GM12874 (cell line): ENCODE measurements around the gene NABP2.

Source experiments
- CTCF ChIP-seq: IDR thresholded peaks from 2 replicates; pipeline ENCODE4 v1.5.1; 2011; ENCODE audit warnings: low read depth, mild to moderate bottlenecking, control low read depth, low read length, moderate library complexity; ENCODE audit not compliant: insufficient read depth

Gene NABP2

GRCh38 chr12:56229082-56229481 lies 4.9 kb downstream of the NABP2 start:
- no peak for TF ChIP-seq CTCF

- TF ChIP-seq CTCF, result no peak
Observed at GRCh38 chr12:56229916-56230431, 5.8 kb downstream of the NABP2 start, which contains the start of gene SLC39A5. Gene SLC39A5 (plus strand): TSS chr12:56230051. CDS start chr12:56231275, 1,224 bp downstream.

- no peak for TF ChIP-seq CTCF
Observed at GRCh38 chr12:56230432-56231183, 6.5 kb downstream of the NABP2 start.

GRCh38 chr12:56231184-56231582 lies 7.0 kb downstream of the NABP2 start:
- no peak for TF ChIP-seq CTCF

GRCh38 chr12:56234746-56235436 lies 10.7 kb downstream of the NABP2 start:
- no peak for TF ChIP-seq CTCF

- TF ChIP-seq CTCF, result no peak
Observed at GRCh38 chr12:56236091-56236490, 11.9 kb downstream of the NABP2 start.

- no peak for TF ChIP-seq CTCF
Observed at GRCh38 chr12:56236985-56237384, 12.8 kb downstream of the NABP2 start.
